CD14-positive monocyte (primary cell): ENCODE results near the gene IDH2. TPM values are rescaled to one million over a fixed set of nuclear protein-coding genes. Genes with fewer than 3 reads are reported as not detected.

Experiments used
- DNase-seq, 3 donors: peaks; one replicate each; pipeline ENCODE4 v3.0.0-alpha.2; 2011 to 2022
- H2AFZ ChIP-seq: 2 replicates; pipeline ENCODE4 v1.6.0; 2012; ENCODE audit warnings: mild to moderate bottlenecking, low read depth, low read length, inconsistent platforms; ENCODE audit not compliant: insufficient read depth, poor library complexity, severe bottlenecking
- H3K27ac ChIP-seq, 2 donors: 1 replicate in 1 of 2; 2 replicates in 1 of 2; pipeline ENCODE4 v1.5.1; 2012 to 2013; ENCODE audit warnings: low read length in 2 of 2, control low read depth in 1 of 2, inconsistent platforms in 1 of 2, low read depth in 1 of 2, mild to moderate bottlenecking in 1 of 2
- H3K27me3 ChIP-seq, 2 donors: one replicate each; pipeline versions ENCODE4 v1.6.0 to v1.6.1; 2011 to 2013; ENCODE audit warnings: low read length in 2 of 2; ENCODE audit not compliant: control insufficient read depth in 2 of 2, insufficient read depth in 2 of 2
- H3K36me3 ChIP-seq, 2 donors: replicated peaks in 1 of 2; 1 replicate in 1 of 2; 2 replicates in 1 of 2; pipeline versions ENCODE4 v1.5.1 to v1.6.1; 2012 to 2013; ENCODE audit warnings: low read length in 2 of 2, control low read depth in 1 of 2, inconsistent platforms in 1 of 2, mild to moderate bottlenecking in 1 of 2; ENCODE audit not compliant: insufficient read depth in 2 of 2, control insufficient read depth in 1 of 2
- H3K4me1 ChIP-seq, 2 donors: 1 replicate in 1 of 2; 2 replicates in 1 of 2; pipeline versions ENCODE4 v1.5.1 to v1.6.1; 2012 to 2013; ENCODE audit warnings: low read length in 2 of 2, control low read depth in 1 of 2, inconsistent platforms in 1 of 2, mild to moderate bottlenecking in 1 of 2, moderate library complexity in 1 of 2; ENCODE audit not compliant: insufficient read depth in 2 of 2, control insufficient read depth in 1 of 2
- H3K4me2 ChIP-seq: replicated peaks from 2 replicates; pipeline ENCODE3; 2012; ENCODE audit warnings: low read length, moderate library complexity, mild to moderate bottlenecking; ENCODE audit not compliant: poor library complexity, severe bottlenecking; ENCODE audit errors: extremely low read depth
- H3K4me3 ChIP-seq, 3 experiments: fragments of 200-600 bp in 1 of 3; sonication (generic) in 1 of 3; replicated peaks in 1 of 3; 1 replicate in 2 of 3; 2 replicates in 1 of 3; pipeline ENCODE4 v1.5.1; 2011 to 2013; ENCODE audit warnings: low read length in 3 of 3, mild to moderate bottlenecking in 3 of 3, control low read depth in 2 of 3, low read depth in 2 of 3, inconsistent platforms in 1 of 3, moderate library complexity in 1 of 3
- H3K79me2 ChIP-seq: 2 replicates; pipeline ENCODE4 v1.6.0; 2012; ENCODE audit warnings: mild to moderate bottlenecking, control low read depth, inconsistent platforms, low read length, moderate library complexity; ENCODE audit not compliant: insufficient read depth
- H3K9ac ChIP-seq: 2 replicates; pipeline ENCODE4 v1.6.0; 2017; ENCODE audit warnings: low read length, mild to moderate bottlenecking; ENCODE audit not compliant: insufficient read depth, poor library complexity, severe bottlenecking
- H3K9me3 ChIP-seq, 2 donors: replicated peaks in 1 of 2; 1 replicate in 1 of 2; 2 replicates in 1 of 2; pipeline versions ENCODE4 v1.5.1 to v1.6.1; 2012 to 2013; ENCODE audit warnings: low read length in 2 of 2, control low read depth in 1 of 2; ENCODE audit not compliant: control insufficient read depth in 1 of 2, insufficient read depth in 1 of 2
- H4K20me1 ChIP-seq: 2 replicates; pipeline ENCODE4 v1.6.0; 2012; ENCODE audit warnings: mild to moderate bottlenecking, low read length, control low read depth, moderate library complexity; ENCODE audit not compliant: insufficient read depth
- H3K27ac Mint-ChIP-seq, 7 donors: one replicate each; pipeline ENCODE4 v1.8.0; 2020; ENCODE audit warnings: mild to moderate bottlenecking in 7 of 7, mixed read lengths in 7 of 7, moderate library complexity in 6 of 7, inconsistent platforms in 2 of 7
- H3K27me3 Mint-ChIP-seq, 3 donors: one replicate each; pipeline ENCODE4 v1.8.0; 2021 to 2022; ENCODE audit warnings: low read depth in 3 of 3, mild to moderate bottlenecking in 3 of 3, mixed read lengths in 3 of 3, moderate library complexity in 3 of 3, inconsistent platforms in 1 of 3
- H3K36me3 Mint-ChIP-seq, 2 donors: one replicate each; pipeline ENCODE4 v1.8.0; 2020; ENCODE audit warnings: mixed read lengths in 2 of 2, inconsistent platforms in 1 of 2, mild to moderate bottlenecking in 1 of 2
- H3K4me1 Mint-ChIP-seq: one replicate; pipeline ENCODE4 v1.8.0; 2020; ENCODE audit warnings: mild to moderate bottlenecking, mixed read lengths
- H3K4me3 Mint-ChIP-seq, 2 donors: one replicate each; pipeline ENCODE4 v1.8.0; 2020; ENCODE audit warnings: mild to moderate bottlenecking in 2 of 2, mixed read lengths in 2 of 2, moderate library complexity in 1 of 2
- H3K9me3 Mint-ChIP-seq, 7 donors: one replicate each; pipeline ENCODE4 v1.8.0; 2020 to 2022; ENCODE audit warnings: mixed read lengths in 7 of 7, mild to moderate bottlenecking in 6 of 7, moderate library complexity in 6 of 7, inconsistent platforms in 2 of 7
- WGBS: methylation state at CpG from one replicate; pipeline ENCODE4 v1.1.5; 2013; ENCODE audit warnings: missing lambda C conversion rate; ENCODE audit not compliant: insufficient coverage; 5-methylcytosine and 5-hydroxymethylcytosine counted together
- intact Hi-C, 2 donors: fragments of 100-400 bp; cut with micrococcal nuclease; formaldehyde crosslinking; loops; one replicate each; pipeline versions ENCODE4 v1.15.0 to v1.15.1; 2023
- polyA plus RNA-seq, 3 donors: library from polyadenylated mRNA; depleted of rRNA in 1 of 3; unstranded in 2 of 3; stranded (reverse) in 1 of 3; fragments of 300-500 nt in 2 of 3; fragments of >200 nt in 1 of 3; fragmentation: Illumina TruSeq in 2 of 3; gene quantifications; 1 replicate in 2 of 3; 2 replicates in 1 of 3; pipeline ENCODE4 v1.2.3, GENCODE V29; 2012 to 2021
- TF ChIP-seq, protein P1 (sequence below): fragments of 200-600 bp; IDR thresholded peaks from one replicate; pipeline ENCODE4 v1.8.0; 2022; ENCODE audit warnings: antibody characterized with exemption, mild to moderate bottlenecking

The IDH2 gene
- polyA plus RNA-seq, 3 donors: 40.6 to 115 (median 82.2) TPM

DNA sequence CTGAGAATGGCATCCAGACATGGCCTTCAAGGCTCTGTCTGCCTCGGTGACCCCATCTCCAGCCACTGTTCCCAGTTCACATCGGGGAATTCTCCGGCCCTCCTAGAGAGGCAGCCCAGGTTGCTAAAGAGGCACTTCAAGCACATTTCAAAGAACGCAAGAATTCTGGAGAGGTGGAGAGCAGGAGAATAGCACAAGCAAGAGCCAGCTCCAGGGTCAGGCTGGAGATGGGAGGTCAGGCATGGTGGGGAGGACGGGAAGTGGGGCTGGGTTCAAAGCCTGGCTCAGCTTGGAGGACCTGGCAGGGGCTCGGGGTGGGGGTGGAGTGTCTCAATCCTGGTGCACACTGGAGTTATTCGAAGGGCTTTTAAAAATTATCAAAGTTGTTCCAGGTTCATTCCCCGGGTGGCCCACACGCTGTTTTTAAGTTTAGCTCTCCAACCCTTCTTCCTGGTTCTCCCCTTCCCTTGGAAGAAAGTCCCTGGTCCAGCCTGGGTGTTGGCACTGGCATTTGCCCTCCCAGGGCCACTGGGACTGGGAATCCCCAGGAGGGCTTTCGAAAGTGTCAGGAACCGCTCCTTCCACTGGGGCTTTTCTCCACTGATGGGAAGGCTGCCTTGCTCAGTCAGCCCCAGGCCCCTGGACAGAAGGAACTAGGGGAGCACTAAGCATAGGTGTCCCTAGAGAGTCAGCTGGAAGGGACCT lies 65.3 kb downstream of the IDH2 start:
- Mint-ChIP-seq H3K27me3 (peaks cover 0 to 2% (median 2%) of the 10 kb centered on the region in 3 donors), H3K4me1 (peaks cover 94% of the 10 kb centered on the region), H3K27ac (peak overlapping the region; percentile 93 to 99 (median 98)), H3K9me3 (no peaks in the 10 kb centered on the region), H3K36me3 (peaks cover 18 to 34% of the 10 kb centered on the region in 2 donors), H3K4me3 (peak overlapping the region in 1 of 2 donors; percentile 23)
- TF ChIP-seq, protein P1, sequence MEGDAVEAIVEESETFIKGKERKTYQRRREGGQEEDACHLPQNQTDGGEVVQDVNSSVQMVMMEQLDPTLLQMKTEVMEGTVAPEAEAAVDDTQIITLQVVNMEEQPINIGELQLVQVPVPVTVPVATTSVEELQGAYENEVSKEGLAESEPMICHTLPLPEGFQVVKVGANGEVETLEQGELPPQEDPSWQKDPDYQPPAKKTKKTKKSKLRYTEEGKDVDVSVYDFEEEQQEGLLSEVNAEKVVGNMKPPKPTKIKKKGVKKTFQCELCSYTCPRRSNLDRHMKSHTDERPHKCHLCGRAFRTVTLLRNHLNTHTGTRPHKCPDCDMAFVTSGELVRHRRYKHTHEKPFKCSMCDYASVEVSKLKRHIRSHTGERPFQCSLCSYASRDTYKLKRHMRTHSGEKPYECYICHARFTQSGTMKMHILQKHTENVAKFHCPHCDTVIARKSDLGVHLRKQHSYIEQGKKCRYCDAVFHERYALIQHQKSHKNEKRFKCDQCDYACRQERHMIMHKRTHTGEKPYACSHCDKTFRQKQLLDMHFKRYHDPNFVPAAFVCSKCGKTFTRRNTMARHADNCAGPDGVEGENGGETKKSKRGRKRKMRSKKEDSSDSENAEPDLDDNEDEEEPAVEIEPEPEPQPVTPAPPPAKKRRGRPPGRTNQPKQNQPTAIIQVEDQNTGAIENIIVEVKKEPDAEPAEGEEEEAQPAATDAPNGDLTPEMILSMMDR: no peak
- intact Hi-C loops: loop anchor here (5.0 to 10.0 kb wide), 3 partner anchors 35 to 62 kb away; partner anchors contain the start of gene ZNF710 (in 1 of the 2)
- peak overlapping the region; percentile 91 to 97 for H3K27ac ChIP-seq
- no peaks in the 10 kb centered on the region for H3K27me3 ChIP-seq
- H3K79me2 ChIP-seq: peaks cover 81% of the 10 kb centered on the region
- no peaks in the 10 kb centered on the region for H3K9me3 ChIP-seq
- peak overlapping the region; percentile 41 for H3K4me2 ChIP-seq
- 88% methylated on average over 8 of the region's 11 CpGs for WGBS
- peak overlapping the region in 1 of 3 experiments; percentile 39 for H3K4me3 ChIP-seq
- H3K4me1 ChIP-seq: peaks cover 88 to 96% of the 10 kb centered on the region in 2 donors
- DNase-seq: peak in 1 of 3 donors; percentile 62
- H3K9ac ChIP-seq: peak overlapping the region; percentile 6
- peaks cover 0 to under 1% of the 10 kb centered on the region in 2 donors for H3K36me3 ChIP-seq
- H4K20me1 ChIP-seq: no peaks in the 10 kb centered on the region
- H2AFZ ChIP-seq: no peak overlapping the region

DNA sequence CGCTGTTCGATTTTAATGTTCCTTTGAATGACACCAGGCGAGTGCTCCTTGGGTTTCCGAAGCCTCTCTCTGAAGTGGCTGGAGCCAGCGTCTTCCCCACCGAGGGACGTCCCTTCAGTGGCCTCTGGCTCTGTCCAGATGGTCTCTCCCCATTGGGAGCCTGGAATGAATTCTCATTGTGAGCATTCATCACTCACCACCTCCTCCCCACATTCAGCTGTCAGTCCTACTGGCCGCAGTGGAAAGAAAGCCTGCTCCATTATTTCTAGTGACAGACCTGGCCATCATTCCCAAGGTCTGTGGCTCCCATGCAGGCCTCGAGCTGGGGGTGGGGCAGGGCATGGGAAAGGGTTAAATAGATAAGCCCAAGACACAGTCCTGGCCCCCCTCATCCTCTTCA lies 65.9 kb downstream of the IDH2 start:
- Histone ChIP-seq H3K4me2 (peak overlapping the region; percentile 41), H3K9ac (peak overlapping the region; percentile 6), H2AFZ (no peak overlapping the region), H3K4me1 (peaks cover 94 to 100% of the 10 kb centered on the region in 2 donors), H3K79me2 (peaks cover 81% of the 10 kb centered on the region), H3K27ac (peak overlapping the region; percentile 91 to 97), H3K27me3 (no peaks in the 10 kb centered on the region), H3K9me3 (no peaks in the 10 kb centered on the region), H4K20me1 (no peaks in the 10 kb centered on the region), H3K36me3 (no peaks in the 10 kb centered on the region), H3K4me3 (peak overlapping the region in 1 of 3 experiments; percentile 39)
- H3K27ac Mint-ChIP-seq: peak overlapping the region; percentile 93 to 99 (median 98)
- TF ChIP-seq, protein P1: no peak
- peaks cover 97% of the 10 kb centered on the region for H3K4me1 Mint-ChIP-seq
- peaks cover 18 to 31% of the 10 kb centered on the region in 2 donors for H3K36me3 Mint-ChIP-seq
- WGBS: 83% methylated on average over 5 of the region's 9 CpGs
- intact Hi-C loops: loop anchor here (5.0 to 10.0 kb wide), 3 partner anchors 34 to 62 kb away; partner anchors contain the start of gene ZNF710 (in 1 of the 2)
- H3K27me3 Mint-ChIP-seq: peaks cover 0 to 2% (median 2%) of the 10 kb centered on the region in 3 donors
- DNase-seq: no peak
- peak overlapping the region in 1 of 2 donors; percentile 66 for H3K4me3 Mint-ChIP-seq
- H3K9me3 Mint-ChIP-seq: no peaks in the 10 kb centered on the region
